GM21390 (cell line): ENCODE measurements around the gene DCK.
"Not testable (repeated sequence)": the region's sequence is repeated elsewhere in the genome, so short reads cannot be mapped to it uniquely, and the experiment has no call there.

ENCODE experiments used
- ATAC-seq: cut with Tn5 transposase; IDR thresholded peaks from one replicate; pipeline ENCODE4 v1.9.1; 2021; ENCODE audit not compliant: unreplicated experiment

Gene DCK

DNA sequence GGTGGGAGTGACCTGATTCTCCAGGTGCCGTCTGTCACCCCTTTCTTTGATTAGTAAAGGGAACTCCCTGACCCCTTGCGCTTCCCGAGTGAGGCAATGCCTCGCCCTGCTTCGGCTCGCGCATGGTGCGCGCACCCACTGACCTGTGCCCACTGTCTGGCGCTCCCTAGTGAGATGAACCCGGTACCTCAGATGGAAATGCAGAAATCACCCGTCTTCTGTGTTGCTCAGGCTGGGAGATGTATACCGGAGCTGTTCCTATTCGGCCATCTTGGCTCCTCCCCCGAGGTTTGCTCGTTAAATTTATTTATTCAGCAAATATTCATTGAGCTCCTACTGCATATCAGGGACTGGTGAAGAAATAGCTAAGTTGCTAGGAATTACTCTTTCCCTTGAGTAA, 66.1 kb downstream of the DCK start:
- not testable (repeated sequence) for ATAC-seq

DNA sequence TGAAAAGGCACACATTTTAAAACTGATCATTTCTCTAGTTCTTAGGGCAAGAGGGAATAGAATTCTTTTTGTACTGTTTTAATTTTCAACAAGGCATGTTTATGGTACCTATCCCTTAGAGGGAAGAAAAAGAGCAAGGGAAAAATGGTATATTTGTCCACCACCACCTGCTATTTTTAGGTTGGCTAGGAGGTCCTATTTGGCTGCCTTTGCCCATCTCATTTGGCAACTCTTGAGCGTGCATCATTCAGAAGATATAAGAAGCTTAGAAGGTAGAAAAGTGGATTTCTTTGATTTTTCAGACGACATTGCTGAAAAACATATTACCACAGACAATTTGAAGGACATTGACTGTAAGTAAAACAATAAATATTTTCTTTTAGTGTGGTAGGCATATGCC, 69.0 kb downstream of the DCK start:
- no peak for ATAC-seq

DNA sequence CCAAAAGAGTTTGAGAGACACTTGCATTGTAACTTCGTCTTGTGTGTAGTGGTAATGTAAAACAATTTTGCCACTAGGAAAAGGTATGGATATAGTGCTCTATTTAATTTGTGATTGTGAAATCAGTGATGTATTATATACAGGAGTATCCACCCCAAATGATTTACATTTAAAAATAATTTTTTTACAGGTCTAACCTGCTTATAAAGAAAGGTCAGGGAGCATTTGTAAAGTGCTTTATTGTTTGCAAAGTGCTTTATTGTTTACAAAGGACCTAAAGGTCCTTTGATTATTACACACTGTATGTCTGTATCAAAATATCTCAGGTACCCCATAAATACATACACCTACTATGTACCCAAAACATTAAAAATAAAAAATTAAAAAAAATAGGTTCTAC, 70.3 kb downstream of the DCK start:
- ATAC-seq: no peak

DNA sequence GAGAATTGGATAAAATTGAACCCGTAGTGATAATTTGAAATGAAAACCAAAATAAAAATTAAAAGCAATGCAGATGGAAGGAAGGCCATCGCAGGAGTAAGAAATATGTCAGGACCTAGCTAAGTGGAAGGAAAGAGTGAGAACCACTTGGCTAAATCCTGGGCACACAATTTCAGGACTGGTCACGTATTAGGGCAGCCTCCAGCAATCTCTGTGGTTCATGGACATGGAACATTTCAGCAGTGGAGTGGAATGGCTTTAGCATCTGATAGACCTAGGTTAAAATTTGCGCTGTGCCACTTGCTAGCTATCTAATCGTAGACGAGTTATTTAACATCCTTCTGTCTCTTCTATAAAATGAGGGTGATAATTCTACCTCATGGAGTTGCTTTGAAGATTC, 71.1 kb downstream of the DCK start:
- no peak for ATAC-seq

DNA sequence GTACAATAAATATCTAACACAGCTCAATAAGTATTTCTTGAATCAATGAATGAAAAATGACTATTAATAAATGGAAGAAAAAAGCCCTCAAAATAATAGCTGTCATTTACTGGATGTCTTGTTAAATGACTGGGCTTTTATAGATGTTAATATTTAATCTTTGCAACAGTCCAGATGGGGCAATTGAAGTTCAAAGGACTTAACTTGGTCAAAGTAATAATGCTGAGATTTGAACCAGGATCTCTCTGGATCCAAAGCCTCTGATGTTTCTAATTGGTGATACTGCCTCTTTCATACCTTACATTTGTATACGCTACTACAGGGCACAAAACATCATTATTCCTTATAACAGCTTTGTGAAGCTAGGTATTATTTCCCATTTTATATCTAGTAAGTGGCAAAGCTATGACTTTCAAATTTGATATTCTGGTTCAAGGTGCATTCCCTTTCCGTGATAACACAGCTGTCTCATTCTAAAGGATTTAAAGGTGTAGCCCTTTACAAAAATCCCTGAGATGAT, 72.6 kb downstream of the DCK start:
- ATAC-seq: no peak

DNA sequence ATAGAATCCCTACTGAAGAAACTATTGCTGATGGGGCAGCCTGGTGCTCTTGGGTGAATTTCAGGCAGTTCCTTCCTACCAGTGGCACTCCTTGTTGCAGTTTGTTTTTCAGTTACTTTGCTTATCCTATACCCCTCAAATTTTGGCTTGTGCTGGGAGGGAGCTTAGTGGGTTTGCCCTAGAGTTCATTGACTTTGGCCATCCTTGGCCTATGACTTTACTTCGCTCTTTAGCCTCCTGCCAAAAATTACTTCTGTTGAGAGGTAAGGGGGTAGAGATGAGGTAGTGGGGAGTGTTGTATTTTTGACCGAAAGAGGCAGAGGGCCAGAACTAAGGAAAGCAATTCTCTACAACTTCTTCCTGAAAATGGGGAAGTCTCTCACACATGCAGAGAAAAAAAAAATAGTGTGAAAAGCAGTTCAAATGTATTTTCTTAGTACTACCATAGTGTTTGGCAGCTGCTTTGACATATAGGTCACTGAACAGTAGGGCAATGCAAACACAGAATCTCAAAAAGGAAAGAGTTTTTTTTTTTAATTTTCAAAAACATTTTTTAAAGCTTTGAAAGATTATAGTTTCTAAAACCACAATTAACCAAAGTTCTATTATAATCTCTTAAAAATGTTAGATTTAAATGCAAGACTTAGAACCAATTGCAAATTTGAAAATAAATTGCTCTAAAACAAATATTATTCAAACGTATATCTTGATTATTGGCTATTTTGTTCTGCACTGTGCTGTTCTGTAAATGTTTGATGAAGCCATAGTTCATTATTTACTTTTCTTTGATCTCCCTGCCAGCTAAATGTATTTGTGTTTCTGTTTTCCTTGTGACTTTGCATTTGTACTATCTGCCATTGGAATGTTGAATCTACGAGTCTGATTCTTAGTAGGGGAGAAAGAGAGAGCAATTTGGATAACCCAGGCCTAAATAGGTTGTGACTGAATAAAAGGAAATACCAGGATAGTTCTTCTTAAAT, 73.6 kb downstream of the DCK start:
- ATAC-seq: no peak

DNA sequence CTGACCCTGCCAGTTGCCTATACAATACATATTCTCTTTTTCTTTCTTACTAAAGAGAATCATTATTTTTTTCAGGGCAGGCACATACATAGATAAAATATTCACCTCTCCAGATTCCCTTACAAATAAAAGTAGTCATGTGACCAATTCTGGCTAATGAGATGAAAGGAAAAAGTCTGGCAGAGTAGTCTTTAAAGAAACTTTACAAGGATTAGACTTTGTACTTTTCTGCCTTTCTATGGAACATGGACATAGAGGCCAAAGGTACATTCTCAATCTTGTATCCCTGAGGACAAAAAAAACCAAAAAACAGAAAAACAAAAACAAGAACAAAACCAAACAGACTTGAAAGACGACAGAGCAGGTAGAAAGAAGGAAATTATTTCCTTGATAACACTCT, 75.6 kb downstream of the DCK start:
- no peak for ATAC-seq

DNA sequence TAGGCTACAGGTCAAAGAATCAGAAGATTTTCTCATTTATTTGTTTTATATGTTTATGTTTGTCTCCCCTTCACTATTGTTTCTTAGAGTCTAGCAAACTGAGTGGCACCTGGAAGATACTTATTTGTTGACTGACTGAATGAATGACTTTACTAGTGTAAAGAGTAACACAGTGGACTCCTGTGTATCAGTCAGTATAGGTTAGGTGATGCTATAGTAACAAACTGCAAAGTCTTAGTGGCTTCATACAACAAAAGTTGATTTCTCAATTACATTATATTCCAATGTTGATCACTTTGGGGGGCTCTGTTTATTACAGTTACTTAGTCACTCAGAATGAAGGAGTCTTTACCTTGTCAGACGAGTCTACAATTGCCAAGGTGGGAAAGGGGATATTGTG, 76.6 kb downstream of the DCK start:
- ATAC-seq: no peak

DNA sequence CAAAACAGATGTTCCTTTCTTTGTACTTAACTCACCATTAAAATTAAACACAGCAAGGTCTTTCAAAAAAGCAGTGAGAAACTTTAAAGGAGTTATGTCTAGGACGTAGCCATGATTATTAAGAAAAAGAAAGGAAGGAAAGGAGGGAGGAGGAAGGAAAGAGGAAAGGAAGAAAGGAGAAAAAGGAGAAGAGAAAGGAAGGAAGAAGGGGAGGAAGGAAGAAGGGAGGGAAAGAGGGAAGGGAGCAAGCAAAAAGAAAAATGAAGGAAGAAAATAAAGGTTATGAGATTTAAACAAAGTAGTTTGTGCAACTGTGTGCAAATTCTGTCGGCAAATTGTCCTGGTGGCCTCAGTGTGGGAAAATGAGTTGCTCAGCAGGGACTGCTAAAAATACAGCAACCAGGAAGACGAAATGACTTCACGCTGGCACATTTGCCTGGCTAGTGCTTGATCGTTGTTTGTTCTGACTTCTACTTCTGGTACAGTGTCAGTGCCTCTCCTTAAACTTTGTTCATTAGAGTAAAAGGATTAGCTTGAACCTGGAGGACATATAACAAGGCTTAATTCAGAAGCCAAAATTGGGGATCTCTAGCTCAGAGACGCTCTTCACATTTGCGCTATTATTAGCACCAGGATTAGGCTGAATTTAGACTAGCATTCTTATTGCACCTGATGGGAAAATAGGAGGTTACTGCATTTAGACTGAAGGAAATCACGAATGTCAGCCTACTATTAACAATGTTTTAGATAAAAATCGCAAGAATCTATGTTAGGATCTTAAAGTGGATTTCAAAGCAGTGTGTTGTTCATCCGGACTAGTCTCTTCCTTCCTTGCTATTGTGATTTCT, 81.2 kb downstream of the DCK start:
- no peak for ATAC-seq
